Mesenchymal stem cell (in vitro differentiated cells and primary cell): ENCODE results near the gene PCDHB2.
"Not testable (repeated sequence)": the region's sequence is repeated elsewhere in the genome, so short reads cannot be mapped to it uniquely, and the experiment has no call there.

Experiments
- DNase-seq: peaks from one replicate; pipeline ENCODE4 v3.0.0-alpha.2; 2013
- H2AFZ ChIP-seq: one replicate; pipeline ENCODE4 v1.6.1; 2013; ENCODE audit warnings: low read depth, mild to moderate bottlenecking, control low read depth, inconsistent platforms, low read length, moderate library complexity
- H2AK5ac ChIP-seq: 2 replicates; pipeline ENCODE4 v1.6.1; 2013; ENCODE audit warnings: low read length, moderate library complexity, mild to moderate bottlenecking, inconsistent platforms; ENCODE audit not compliant: severe bottlenecking
- H2BK120ac ChIP-seq: one replicate; pipeline ENCODE4 v1.6.1; 2013; ENCODE audit warnings: low read depth, mild to moderate bottlenecking, inconsistent platforms, low read length, moderate library complexity
- H2BK12ac ChIP-seq, 2 experiments: one replicate each; pipeline ENCODE4 v1.6.1; 2013; ENCODE audit warnings: inconsistent platforms in 2 of 2, low read length in 2 of 2, mild to moderate bottlenecking in 2 of 2, moderate library complexity in 2 of 2, control low read depth in 1 of 2
- H2BK15ac ChIP-seq: one replicate; pipeline ENCODE4 v1.6.1; 2013; ENCODE audit warnings: mild to moderate bottlenecking, low read depth, inconsistent platforms; ENCODE audit not compliant: poor library complexity, severe bottlenecking
- H2BK5ac ChIP-seq: 2 replicates; pipeline ENCODE4 v1.6.1; 2013; ENCODE audit warnings: low read depth, mild to moderate bottlenecking, low read length, control low read depth, inconsistent platforms; ENCODE audit not compliant: poor library complexity, severe bottlenecking
- H3K14ac ChIP-seq, 2 experiments: one replicate each; pipeline ENCODE4 v1.6.1; 2013; ENCODE audit warnings: inconsistent platforms in 2 of 2, low read length in 2 of 2, control low read depth in 1 of 2, mild to moderate bottlenecking in 1 of 2, moderate library complexity in 1 of 2
- H3K18ac ChIP-seq, 2 experiments: one replicate each; pipeline ENCODE4 v1.6.1; 2013; ENCODE audit warnings: inconsistent platforms in 2 of 2, low read length in 2 of 2, control low read depth in 1 of 2, low read depth in 1 of 2, mild to moderate bottlenecking in 1 of 2
- H3K23ac ChIP-seq, 2 experiments: one replicate each; pipeline ENCODE4 v1.6.1; 2013; ENCODE audit warnings: inconsistent platforms in 2 of 2, low read length in 2 of 2, mild to moderate bottlenecking in 2 of 2, moderate library complexity in 2 of 2, control low read depth in 1 of 2
- H3K27ac ChIP-seq: 2 replicates; pipeline ENCODE4 v1.5.1; 2013; ENCODE audit warnings: mild to moderate bottlenecking, moderate library complexity, low read length, control low read depth, inconsistent platforms; ENCODE audit not compliant: poor library complexity, severe bottlenecking
- H3K27me3 ChIP-seq, 2 experiments: 2 replicates each; pipeline versions ENCODE4 v1.6.1 to v1.7.0; 2013; ENCODE audit warnings: low read length in 2 of 2, mild to moderate bottlenecking in 2 of 2, moderate library complexity in 2 of 2, control low read depth in 1 of 2, inconsistent platforms in 1 of 2; ENCODE audit not compliant: control insufficient read depth in 1 of 2, insufficient read depth in 1 of 2
- H3K36me3 ChIP-seq, 2 experiments: 2 replicates each; pipeline versions ENCODE4 v1.6.1 to v1.7.0; 2013; ENCODE audit warnings: low read length in 2 of 2, control low read depth in 1 of 2, inconsistent platforms in 1 of 2, low read depth in 1 of 2, mild to moderate bottlenecking in 1 of 2; ENCODE audit not compliant: insufficient read depth in 2 of 2, control insufficient read depth in 1 of 2
- H3K4ac ChIP-seq, 2 experiments: one replicate each; pipeline ENCODE4 v1.6.1; 2013; ENCODE audit warnings: inconsistent platforms in 2 of 2, low read length in 2 of 2, mild to moderate bottlenecking in 2 of 2, moderate library complexity in 2 of 2, control low read depth in 1 of 2, low read depth in 1 of 2
- H3K4me1 ChIP-seq: 2 replicates; pipeline ENCODE4 v1.6.1; 2013; ENCODE audit warnings: low read depth, low read length, control low read depth; ENCODE audit not compliant: control insufficient read depth, insufficient read depth
- H3K4me2 ChIP-seq: 2 replicates; pipeline ENCODE4 v1.6.1; 2013; ENCODE audit warnings: low read length, mild to moderate bottlenecking, inconsistent platforms; ENCODE audit not compliant: poor library complexity, severe bottlenecking
- H3K4me3 ChIP-seq, 2 experiments: 2 replicates each; pipeline versions ENCODE4 v1.5.1 to v1.7.0; 2013; ENCODE audit warnings: low read length in 2 of 2, mild to moderate bottlenecking in 2 of 2, control low read depth in 1 of 2, low read depth in 1 of 2; ENCODE audit not compliant: insufficient read depth in 1 of 2
- H3K79me1 ChIP-seq: replicated peaks from 2 replicates; pipeline ENCODE4 v1.6.1; 2013; ENCODE audit warnings: mild to moderate bottlenecking, control low read depth, low read length, inconsistent platforms; ENCODE audit not compliant: poor library complexity, severe bottlenecking
- H3K9ac ChIP-seq: 2 replicates; pipeline ENCODE4 v1.7.0; 2013; ENCODE audit warnings: mild to moderate bottlenecking, low read length, moderate library complexity
- H3K9me3 ChIP-seq: 2 replicates; pipeline ENCODE4 v1.7.0; 2013; ENCODE audit warnings: mild to moderate bottlenecking, low read length; ENCODE audit not compliant: control insufficient read depth
- H4K8ac ChIP-seq: one replicate; pipeline ENCODE4 v1.6.1; 2013; ENCODE audit warnings: inconsistent platforms, mild to moderate bottlenecking, low read length, moderate library complexity
- H4K91ac ChIP-seq: one replicate; pipeline ENCODE4 v1.6.1; 2013; ENCODE audit warnings: mild to moderate bottlenecking, low read length, inconsistent platforms
- WGBS: methylation state at CpG from one replicate; pipeline ENCODE4 v1.1.7; 2013; ENCODE audit warnings: mixed read lengths; 5-methylcytosine and 5-hydroxymethylcytosine counted together

Gene PCDHB2

DNA sequence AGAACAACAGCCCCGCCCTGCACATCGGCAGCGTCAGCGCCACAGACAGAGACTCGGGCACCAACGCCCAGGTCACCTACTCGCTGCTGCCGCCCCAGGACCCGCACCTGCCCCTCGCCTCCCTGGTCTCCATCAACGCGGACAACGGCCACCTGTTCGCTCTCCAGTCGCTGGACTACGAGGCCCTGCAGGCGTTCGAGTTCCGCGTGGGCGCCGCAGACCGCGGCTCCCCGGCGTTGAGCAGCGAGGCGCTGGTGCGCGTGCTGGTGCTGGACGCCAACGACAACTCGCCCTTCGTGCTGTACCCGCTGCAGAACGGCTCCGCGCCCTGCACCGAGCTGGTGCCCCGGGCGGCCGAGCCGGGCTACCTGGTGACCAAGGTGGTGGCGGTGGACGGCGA, 1.8 kb downstream of the PCDHB2 start:
- not testable (repeated sequence) for H3K18ac ChIP-seq, H2BK120ac ChIP-seq, H3K4ac ChIP-seq, H2BK12ac ChIP-seq, H3K4me2 ChIP-seq, H2BK5ac ChIP-seq, H3K14ac ChIP-seq, H2BK15ac ChIP-seq, H2AK5ac ChIP-seq, H3K27ac ChIP-seq, H3K23ac ChIP-seq, H3K4me1 ChIP-seq, H3K9ac ChIP-seq, DNase-seq, H3K27me3 ChIP-seq, H2AFZ ChIP-seq, H4K8ac ChIP-seq, H4K91ac ChIP-seq, H3K4me3 ChIP-seq
- no CpG with 5 or more reads among the region's 46 CpGs for WGBS
- peaks cover 11% of the 10 kb centered on the region for H3K79me1 ChIP-seq
- peaks cover 0 to 23% of the 10 kb centered on the region in 2 experiments for H3K36me3 ChIP-seq
- H3K9me3 ChIP-seq, result peaks cover 40% of the 10 kb centered on the region

DNA sequence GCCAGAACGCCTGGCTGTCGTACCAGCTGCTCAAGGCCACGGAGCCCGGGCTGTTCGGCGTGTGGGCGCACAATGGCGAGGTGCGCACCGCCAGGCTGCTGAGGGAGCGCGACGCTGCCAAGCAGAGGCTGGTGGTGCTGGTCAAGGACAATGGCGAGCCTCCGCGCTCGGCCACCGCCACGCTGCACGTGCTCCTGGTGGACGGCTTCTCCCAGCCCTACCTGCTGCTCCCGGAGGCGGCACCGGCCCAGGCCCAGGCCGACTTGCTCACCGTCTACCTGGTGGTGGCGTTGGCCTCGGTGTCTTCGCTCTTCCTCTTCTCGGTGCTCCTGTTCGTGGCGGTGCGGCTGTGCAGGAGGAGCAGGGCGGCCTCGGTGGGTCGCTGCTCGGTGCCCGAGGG, 2.2 kb downstream of the PCDHB2 start:
- not testable (repeated sequence) for H3K4ac ChIP-seq, H2BK15ac ChIP-seq, H3K4me2 ChIP-seq, H3K27ac ChIP-seq, H2AK5ac ChIP-seq, H2BK120ac ChIP-seq, H3K23ac ChIP-seq, H3K4me3 ChIP-seq, H2AFZ ChIP-seq, H3K9ac ChIP-seq, H4K91ac ChIP-seq, H3K27me3 ChIP-seq, H2BK5ac ChIP-seq, H2BK12ac ChIP-seq, H4K8ac ChIP-seq, H3K14ac ChIP-seq, H3K18ac ChIP-seq, H3K4me1 ChIP-seq, DNase-seq
- 98% methylated on average over 20 of the region's 38 CpGs for WGBS
- peaks cover 13% of the 10 kb centered on the region for H3K79me1 ChIP-seq
- peaks cover 44% of the 10 kb centered on the region for H3K9me3 ChIP-seq
- H3K36me3 ChIP-seq, result peaks cover 0 to 26% of the 10 kb centered on the region in 2 experiments

DNA sequence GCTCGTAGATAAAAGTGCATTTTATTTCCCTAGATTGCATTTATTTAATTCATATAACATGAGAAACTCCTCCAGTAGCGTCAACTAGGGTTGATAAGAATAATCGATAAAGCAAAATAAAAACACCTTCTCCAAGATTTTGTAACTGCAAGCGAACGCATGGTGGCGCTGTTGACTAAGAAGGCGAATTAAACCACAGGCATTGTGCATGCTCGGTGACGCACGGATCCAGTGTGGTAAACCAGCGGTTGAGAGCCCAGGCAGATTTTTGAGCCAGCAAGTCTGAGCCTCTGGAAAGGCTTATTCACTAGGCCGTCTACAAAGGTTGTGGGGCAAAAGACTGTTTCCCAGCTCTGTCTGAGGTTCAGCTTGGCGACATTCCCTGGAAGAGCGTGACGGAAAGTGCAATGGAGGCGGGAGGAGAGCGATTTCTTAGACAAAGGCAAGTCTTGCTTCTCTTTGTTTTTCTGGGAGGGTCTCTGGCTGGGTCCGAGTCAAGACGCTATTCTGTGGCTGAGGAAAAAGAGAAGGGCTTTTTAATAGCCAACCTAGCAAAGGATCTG, 5.9 kb downstream of the PCDHB2 start, which contains the start of gene PCDHB3:
Gene PCDHB3, plus strand, starts transcription at position 231 of the 563 bp plus-strand sequence. Its CDS starts 177 bp downstream, at position 408.
- no peak within 1 kb of the TSS for H3K4me2 ChIP-seq
- no peak within 1 kb of the TSS for H3K4ac ChIP-seq
- H3K18ac ChIP-seq, result no peak within 1 kb of the TSS
- no peaks in the 10 kb centered on the region for H3K27me3 ChIP-seq
- H4K91ac ChIP-seq, result no peak within 1 kb of the TSS
- no peak within 1 kb of the TSS for H2BK120ac ChIP-seq
- no peak within 1 kb of the TSS for H2BK12ac ChIP-seq
- peak within 1 kb of the TSS in 1 of 2 experiments; percentile 50 for H3K4me3 ChIP-seq
- peak within 1 kb of the TSS; percentile 66 for H3K9ac ChIP-seq
- WGBS, result 70% methylated on average over 19 of the region's 19 CpGs
- H3K27ac ChIP-seq, result no peak within 1 kb of the TSS
- H3K14ac ChIP-seq, result no peak within 1 kb of the TSS
- peaks cover 29% of the 10 kb centered on the region for H3K9me3 ChIP-seq
- no peak within 1 kb of the TSS for H2BK5ac ChIP-seq
- no peak within 1 kb of the TSS for H2AK5ac ChIP-seq
- DNase-seq, result peak; percentile 38
- peaks cover under 1% of the 10 kb centered on the region for H3K4me1 ChIP-seq
- H2BK15ac ChIP-seq, result no peak within 1 kb of the TSS
- H4K8ac ChIP-seq, result no peak within 1 kb of the TSS
- H2AFZ ChIP-seq, result no peak within 1 kb of the TSS
- H3K79me1 ChIP-seq, result peaks cover 19% of the 10 kb centered on the region
- H3K23ac ChIP-seq, result no peak within 1 kb of the TSS
- H3K36me3 ChIP-seq, result peaks cover 0 to 37% of the 10 kb centered on the region in 2 experiments

DNA sequence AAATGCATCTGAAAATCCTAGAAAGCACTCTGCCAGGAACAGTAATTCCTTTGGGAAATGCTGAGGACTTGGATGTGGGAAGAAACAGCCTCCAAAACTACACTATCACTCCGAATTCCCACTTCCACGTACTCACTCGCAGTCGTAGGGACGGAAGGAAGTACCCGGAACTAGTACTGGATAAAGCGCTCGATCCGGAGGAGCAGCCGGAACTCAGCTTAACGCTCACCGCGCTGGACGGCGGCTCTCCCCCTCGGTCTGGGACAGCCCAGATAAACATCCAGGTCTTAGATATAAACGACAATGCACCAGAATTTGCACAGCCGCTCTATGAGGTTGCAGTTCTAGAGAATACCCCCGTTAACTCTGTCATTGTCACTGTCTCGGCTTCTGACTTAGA, 6.6 kb downstream of the PCDHB2 start:
- no peak for DNase-seq
- H3K18ac ChIP-seq, result no peak overlapping the region
- no peak overlapping the region for H4K8ac ChIP-seq
- peak overlapping the region in 1 of 2 experiments; percentile 50 for H3K4me3 ChIP-seq
- H3K9me3 ChIP-seq, result peaks cover 26% of the 10 kb centered on the region
- no peak overlapping the region for H3K4me2 ChIP-seq
- H2BK15ac ChIP-seq, result no peak overlapping the region
- H3K23ac ChIP-seq, result no peak overlapping the region
- H2AK5ac ChIP-seq, result no peak overlapping the region
- 82% methylated on average over 20 of the region's 20 CpGs for WGBS
- no peak overlapping the region for H4K91ac ChIP-seq
- no peak overlapping the region for H3K4ac ChIP-seq
- no peaks in the 10 kb centered on the region for H3K4me1 ChIP-seq
- H3K9ac ChIP-seq, result peak overlapping the region; percentile 66
- H2BK120ac ChIP-seq, result no peak overlapping the region
- H3K27me3 ChIP-seq, result no peaks in the 10 kb centered on the region
- peaks cover 16% of the 10 kb centered on the region for H3K79me1 ChIP-seq
- no peak overlapping the region for H3K14ac ChIP-seq
- no peak overlapping the region for H2BK5ac ChIP-seq
- H3K36me3 ChIP-seq, result peaks cover 0 to 33% of the 10 kb centered on the region in 2 experiments
- no peak overlapping the region for H3K27ac ChIP-seq
- H2AFZ ChIP-seq, result no peak overlapping the region
- no peak overlapping the region for H2BK12ac ChIP-seq
